HG03097 (cell line): ENCODE results near the gene PKN3.

ENCODE experiments used
- ATAC-seq: cut with Tn5 transposase; IDR thresholded peaks from one replicate; pipeline ENCODE4 v1.9.1; 2021; ENCODE audit not compliant: unreplicated experiment, low FRiP score

The PKN3 gene

GRCh38 chr9:128733256-128733655, 31.0 kb downstream of the PKN3 start:
- no peak for ATAC-seq

DNA sequence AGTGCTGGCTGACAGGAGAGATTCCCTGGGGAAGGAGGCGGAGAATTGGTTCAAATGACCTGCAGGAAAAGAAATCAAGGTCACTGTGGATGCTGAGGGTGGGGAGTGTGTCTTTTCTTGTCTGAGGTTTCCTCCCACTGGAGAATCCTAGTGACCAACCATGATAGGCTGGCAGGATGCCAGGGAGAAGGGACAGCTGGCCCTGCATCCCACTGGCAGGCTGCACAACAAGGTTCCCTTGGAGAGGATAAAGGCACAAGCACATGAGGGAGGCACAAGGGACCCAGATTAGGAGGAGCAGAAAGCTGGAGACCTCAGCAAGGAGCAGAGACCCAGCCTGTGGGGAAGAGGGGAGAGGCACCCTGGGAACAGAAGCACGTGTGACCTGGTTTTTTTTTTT, 33.1 kb downstream of the PKN3 start:
- no peak for ATAC-seq

DNA sequence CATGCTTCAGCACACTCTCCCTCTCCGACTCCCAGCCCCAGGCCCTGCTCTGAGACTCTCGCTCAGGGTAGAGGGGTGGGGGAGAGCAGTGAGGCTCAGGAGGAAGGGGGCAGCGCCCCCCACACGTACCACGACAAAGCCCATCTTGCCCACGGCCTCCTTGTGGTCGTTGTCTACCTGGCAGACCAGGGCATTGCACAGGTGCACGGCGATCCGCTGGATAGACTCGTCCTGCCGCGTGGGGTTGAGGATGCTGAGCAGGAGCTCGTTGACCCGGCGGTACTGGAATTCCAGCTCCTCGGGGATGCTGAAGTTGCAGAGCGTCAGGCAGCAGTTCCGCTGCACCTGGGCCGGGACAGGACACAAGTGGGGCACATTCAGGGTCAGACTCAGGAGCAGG, 40.1 kb downstream of the PKN3 start:
- no peak for ATAC-seq

DNA sequence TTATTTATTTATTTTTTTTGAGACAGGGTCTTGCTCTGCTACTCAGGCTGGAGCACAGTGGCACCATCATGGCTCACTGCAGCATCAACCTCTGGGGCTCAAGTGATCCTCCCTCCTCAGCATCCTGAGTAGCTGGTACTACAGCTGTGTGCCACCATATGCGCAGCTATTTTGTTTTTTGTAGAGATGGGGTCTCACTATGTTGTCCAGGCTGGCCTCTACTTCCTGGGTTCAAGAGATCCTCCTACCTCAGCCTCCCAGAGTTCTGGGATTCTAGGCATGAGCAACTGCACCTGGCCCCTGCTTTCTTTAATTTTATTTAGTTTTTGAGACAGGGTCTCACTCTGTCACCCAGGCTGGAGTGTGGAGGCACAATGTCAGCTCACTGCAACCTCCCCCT, 41.1 kb downstream of the PKN3 start:
- no peak for ATAC-seq

DNA sequence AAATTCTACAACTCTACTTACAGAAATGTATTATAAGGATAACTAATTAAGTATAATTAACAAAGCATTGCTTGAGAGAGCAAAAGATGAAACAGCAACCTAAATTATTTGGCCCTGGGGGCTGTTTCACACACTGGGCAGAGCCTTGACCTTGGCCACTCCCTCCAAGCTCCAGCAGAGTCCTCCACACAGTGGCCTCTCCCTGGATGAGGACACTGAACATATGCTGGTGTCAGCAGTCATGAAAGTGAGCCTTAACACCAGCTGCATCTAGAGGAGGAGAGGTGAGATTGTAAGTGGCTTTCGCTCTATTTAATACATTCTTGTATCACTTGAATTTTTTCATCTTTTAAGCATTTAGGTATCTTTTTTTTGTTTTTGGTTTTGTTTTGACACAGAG, 44.9 kb downstream of the PKN3 start:
- ATAC-seq, result no peak

DNA sequence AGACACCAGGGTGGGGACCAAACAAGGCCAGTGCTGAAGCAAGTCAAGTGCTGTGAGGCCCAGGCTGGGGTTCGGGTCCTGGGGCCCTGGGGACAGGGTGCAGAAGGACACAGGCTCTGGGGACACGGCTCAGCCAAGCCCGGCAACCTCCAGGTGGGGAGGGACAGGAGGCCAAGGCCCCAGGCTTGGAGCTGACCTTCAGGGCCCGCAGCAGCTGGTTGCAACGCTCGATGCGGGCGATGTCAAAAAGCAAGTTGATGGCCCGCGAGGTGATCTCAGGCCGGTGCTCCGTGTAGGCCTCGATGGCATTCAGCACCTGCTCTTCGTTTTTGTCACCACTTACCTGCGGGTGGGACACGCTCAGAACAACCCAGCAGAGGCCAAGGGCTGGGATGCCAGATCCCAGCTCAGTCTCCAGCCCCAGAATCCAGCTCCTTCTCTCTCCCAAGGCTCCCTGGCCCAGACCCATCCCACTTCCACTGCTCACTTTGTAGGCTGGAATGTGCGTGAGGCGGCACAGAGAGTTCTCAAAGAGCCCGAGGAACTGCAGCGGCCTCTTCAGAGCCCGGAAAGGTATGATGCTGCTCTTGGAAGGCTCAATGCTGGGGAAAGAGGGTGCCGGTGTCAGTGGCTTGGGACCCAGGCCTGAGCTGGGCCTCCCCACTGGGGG, 48.8 kb downstream of the PKN3 start:
- no peak for ATAC-seq

DNA sequence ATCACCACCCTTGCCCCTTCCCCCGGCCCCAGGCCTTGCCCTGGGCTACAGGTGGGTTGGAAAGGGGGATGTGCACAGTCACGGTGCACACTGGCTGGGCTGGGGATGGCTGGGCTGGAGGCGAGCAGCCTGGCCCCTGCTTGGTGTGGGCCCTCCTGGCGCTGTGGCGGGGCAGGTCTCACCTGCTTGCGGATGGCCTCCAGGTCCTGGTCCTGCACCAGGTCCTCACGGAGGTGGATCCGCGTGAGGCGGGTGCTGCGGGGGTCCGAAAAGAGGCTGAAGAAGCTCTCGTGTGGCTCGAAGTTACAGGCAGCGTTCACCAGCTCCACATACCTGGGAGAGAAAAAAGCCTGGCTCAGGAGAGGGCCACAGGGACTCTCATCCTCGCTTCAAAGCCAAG, 51.3 kb downstream of the PKN3 start:
- ATAC-seq, result no peak

- no peak for ATAC-seq
These were observed 55.3 kb downstream of the PKN3 start for GRCh38 chr9:128757602-128758001.

DNA sequence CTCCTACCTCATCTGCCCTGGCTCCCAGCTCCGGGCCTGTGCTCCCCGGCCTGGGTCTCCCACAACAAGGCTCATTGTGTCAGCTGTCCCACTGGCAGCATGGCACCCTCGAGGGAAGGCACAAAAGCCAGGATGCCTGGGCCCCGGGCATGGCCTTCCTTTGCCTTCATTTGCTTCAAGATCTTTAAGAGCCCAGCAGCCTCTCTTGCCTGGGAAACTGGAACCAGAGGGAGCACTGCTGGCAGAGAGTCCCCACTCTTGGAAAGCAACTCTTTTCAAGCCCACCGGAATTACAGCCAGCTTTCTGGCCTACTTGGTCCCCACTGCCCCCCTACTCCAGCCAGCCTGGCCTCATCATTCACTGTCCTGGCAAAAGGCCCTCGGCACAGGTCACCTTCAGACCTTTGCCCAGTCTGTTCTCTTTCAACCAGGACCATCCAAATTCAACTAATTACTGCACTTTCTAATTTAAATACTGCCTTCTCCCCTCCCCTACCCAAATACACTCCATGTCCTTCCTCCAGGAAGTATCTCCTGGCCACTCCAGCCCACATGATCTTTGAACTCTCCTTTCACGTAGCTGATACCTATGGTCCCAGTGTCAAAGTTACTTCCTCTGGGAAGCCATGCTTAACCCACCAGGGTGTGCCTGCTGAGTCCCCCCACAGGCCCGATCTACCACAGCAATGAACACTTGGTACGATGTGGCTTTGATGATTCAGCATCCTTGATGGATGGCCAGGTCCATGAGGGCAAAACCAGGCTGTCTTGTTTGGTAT, 60.6 kb downstream of the PKN3 start:
- no peak for ATAC-seq

- ATAC-seq, result no peak
These were observed 62.1 kb downstream of the PKN3 start for GRCh38 chr9:128764361-128764760.

GRCh38 chr9:128765499-128765898, 63.2 kb downstream of the PKN3 start:
- no peak for ATAC-seq

GRCh38 chr9:128768606-128769005, 66.3 kb downstream of the PKN3 start:
- ATAC-seq, result no peak
